Measurements from ENCODE around the gene FBXO31. TPM values are rescaled to one million over a fixed set of nuclear protein-coding genes. Genes with fewer than 3 reads are reported as not detected.

The FBXO31 gene
- total RNA-seq, 1 donor from 2014 or later, result 26.2 TPM

GRCh38 chr16:87336434-87337240, 46.9 kb downstream of the FBXO31 start:
- no peak for TF ChIP-seq CTCF (IDR thresholded peaks at IDR 0.05)
- Histone ChIP-seq H3K27ac (no peak overlapping the region), H3K4me1 (no peaks in the 10 kb centered on the region), H3K36me3 (peaks cover 77% of the 10 kb centered on the region), H3K4me3 (no peak overlapping the region), H3K9me3 (no peaks in the 10 kb centered on the region), H3K27me3 (ENCODE audit: low read depth) (no peaks in the 10 kb centered on the region)
- DNase-seq (no peak), ATAC-seq (no peak)
- intact Hi-C loops (cut with DNase I), result no loop called here

GRCh38 chr16:87335625-87336433, 47.7 kb downstream of the FBXO31 start:
- Histone ChIP-seq H3K36me3 (peaks cover 81% of the 10 kb centered on the region), H3K4me3 (no peak overlapping the region), H3K9me3 (no peaks in the 10 kb centered on the region), H3K27me3 (ENCODE audit: low read depth) (no peaks in the 10 kb centered on the region), H3K4me1 (no peaks in the 10 kb centered on the region), H3K27ac (no peak overlapping the region)
- no peak for ATAC-seq
- intact Hi-C loops (cut with DNase I), result no loop called here
- no peak for TF ChIP-seq CTCF (IDR thresholded peaks at IDR 0.05)
- no peak for DNase-seq

- Histone ChIP-seq H3K4me1 (no peaks in the 10 kb centered on the region), H3K4me3 (no peak overlapping the region), H3K27ac (no peak overlapping the region), H3K36me3 (peaks cover 84% of the 10 kb centered on the region), H3K9me3 (no peaks in the 10 kb centered on the region), H3K27me3 (ENCODE audit: low read depth) (no peaks in the 10 kb centered on the region)
- intact Hi-C loops (cut with DNase I), result no loop called here
- no peak for ATAC-seq
- TF ChIP-seq CTCF (IDR thresholded peaks at IDR 0.05), result no peak
- DNase-seq, result no peak
Measured at GRCh38 chr16:87334651-87335624, 48.6 kb downstream of the FBXO31 start.

GRCh38 chr16:87333581-87334331, 49.8 kb downstream of the FBXO31 start:
- Histone ChIP-seq H3K4me3 (no peak overlapping the region), H3K27me3 (ENCODE audit: low read depth) (no peaks in the 10 kb centered on the region), H3K4me1 (no peaks in the 10 kb centered on the region), H3K36me3 (peaks cover 84% of the 10 kb centered on the region), H3K9me3 (no peaks in the 10 kb centered on the region), H3K27ac (no peak overlapping the region)
- no peak for DNase-seq
- peak in 1 of 2 donors; percentile 6 for ATAC-seq
- intact Hi-C loops (cut with DNase I), result no loop called here
- TF ChIP-seq CTCF (IDR thresholded peaks at IDR 0.05), result no peak

All from lower lobe of right lung (tissue), 2 donors.